Measurements from ENCODE around the gene PARD6B. TPM values are rescaled to one million over a fixed set of nuclear protein-coding genes. Genes with fewer than 3 reads are reported as not detected.

Gene PARD6B
- total RNA-seq, 2 experiments from 2014 or later = 4.4 to 6.1 TPM

- TF ChIP-seq, protein P1, sequence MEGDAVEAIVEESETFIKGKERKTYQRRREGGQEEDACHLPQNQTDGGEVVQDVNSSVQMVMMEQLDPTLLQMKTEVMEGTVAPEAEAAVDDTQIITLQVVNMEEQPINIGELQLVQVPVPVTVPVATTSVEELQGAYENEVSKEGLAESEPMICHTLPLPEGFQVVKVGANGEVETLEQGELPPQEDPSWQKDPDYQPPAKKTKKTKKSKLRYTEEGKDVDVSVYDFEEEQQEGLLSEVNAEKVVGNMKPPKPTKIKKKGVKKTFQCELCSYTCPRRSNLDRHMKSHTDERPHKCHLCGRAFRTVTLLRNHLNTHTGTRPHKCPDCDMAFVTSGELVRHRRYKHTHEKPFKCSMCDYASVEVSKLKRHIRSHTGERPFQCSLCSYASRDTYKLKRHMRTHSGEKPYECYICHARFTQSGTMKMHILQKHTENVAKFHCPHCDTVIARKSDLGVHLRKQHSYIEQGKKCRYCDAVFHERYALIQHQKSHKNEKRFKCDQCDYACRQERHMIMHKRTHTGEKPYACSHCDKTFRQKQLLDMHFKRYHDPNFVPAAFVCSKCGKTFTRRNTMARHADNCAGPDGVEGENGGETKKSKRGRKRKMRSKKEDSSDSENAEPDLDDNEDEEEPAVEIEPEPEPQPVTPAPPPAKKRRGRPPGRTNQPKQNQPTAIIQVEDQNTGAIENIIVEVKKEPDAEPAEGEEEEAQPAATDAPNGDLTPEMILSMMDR (conservative IDR thresholded peaks at IDR 0.05; ENCODE audit: low read length) = no peak
- TF ChIP-seq EZH2phosphoT487 (IDR thresholded peaks at IDR 0.05; ENCODE audit: borderline replicate concordance, low read depth, low read length) = no peak
- DNase-seq (ENCODE audit: low spot score) = peak; percentile 75
- TSS peak; percentile 13 for BruUV-seq (replicated peaks)
- H3K27ac ChIP-seq (ENCODE audit: low read depth, low read length, poor library complexity, severe bottlenecking) = peak overlapping the region; percentile 98
- H3K36me3 ChIP-seq (ENCODE audit: insufficient read depth, low read length) = peaks cover 66% of the 10 kb centered on the region
- H4K20me1 ChIP-seq (ENCODE audit: insufficient read depth, low read length) = no peaks in the 10 kb centered on the region
- peaks cover 7% of the 10 kb centered on the region; the same call in 1 of the 2 replicates for H3K9me3 ChIP-seq (ENCODE audit: low read length)
- CTCF ChIA-PET (ENCODE audit: unreplicated experiment) = no interaction called here
- H2AFZ ChIP-seq (ENCODE audit: low read length) = no peak overlapping the region; the same call in 1 of the 2 replicates
- peak overlapping the region; percentile 90 for H3K4me2 ChIP-seq (ENCODE audit: low read length)
- peaks cover 99% of the 10 kb centered on the region for H3K79me2 ChIP-seq (ENCODE audit: insufficient read depth, low read depth, low read length)
- intact Hi-C loops (cut with micrococcal nuclease; ENCODE audit: unreplicated experiment) = loop anchor here (2.0 to 10.0 kb wide), 2 partner anchors 13 to 659 kb away; no protein-coding TSS in a partner anchor
- no peaks in the 10 kb centered on the region for H3K9me2 ChIP-seq (ENCODE audit: insufficient read depth, low read length)
- peak overlapping the region; percentile 57 for H3K4me3 ChIP-seq (ENCODE audit: low read depth, low read length, poor library complexity, severe bottlenecking)
- H3K4me1 ChIP-seq (ENCODE audit: insufficient read depth, low read length, poor library complexity, severe bottlenecking) = peaks cover 100% of the 10 kb centered on the region
- POLR2A ChIA-PET = interaction anchor here (0.6 to 1.7 kb wide), 4 partner anchors 9 to 153 kb away, joined by 3 to 5 read pairs (median 4); partner anchors contain the start of genes DPM1 and MOCS3
These were observed 73.9 kb downstream of the PARD6B start for GRCh38 chr20:50805349-50805684.

- Histone ChIP-seq H3K4me2 (ENCODE audit: low read length) (peak overlapping the region; percentile 90), H3K9me3 (ENCODE audit: low read length) (peaks cover 7% of the 10 kb centered on the region; the same call in 1 of the 2 replicates), H3K9me2 (ENCODE audit: insufficient read depth, low read length) (no peaks in the 10 kb centered on the region), H3K27ac (ENCODE audit: low read depth, low read length, poor library complexity, severe bottlenecking) (peak overlapping the region; percentile 98), H3K4me1 (ENCODE audit: insufficient read depth, low read length, poor library complexity, severe bottlenecking) (peaks cover 100% of the 10 kb centered on the region), H3K4me3 (ENCODE audit: low read depth, low read length, poor library complexity, severe bottlenecking) (peak overlapping the region; percentile 57), H4K20me1 (ENCODE audit: insufficient read depth, low read length) (no peaks in the 10 kb centered on the region), H3K79me2 (ENCODE audit: insufficient read depth, low read depth, low read length) (peaks cover 99% of the 10 kb centered on the region), H3K36me3 (ENCODE audit: insufficient read depth, low read length) (peaks cover 58% of the 10 kb centered on the region), H2AFZ (ENCODE audit: low read length) (no peak overlapping the region)
- ChIA-PET POLR2A (interaction anchor here (0.6 to 1.7 kb wide), 4 partner anchors 8 to 13 kb away, joined by 3 to 8 read pairs (median 6); no protein-coding TSS in a partner anchor), CTCF (ENCODE audit: unreplicated experiment) (no interaction called here)
- DNase-seq (ENCODE audit: low spot score) = no peak
- TF ChIP-seq, protein P1 (conservative IDR thresholded peaks at IDR 0.05; ENCODE audit: low read length) = no peak
- no peak for TF ChIP-seq EZH2phosphoT487 (IDR thresholded peaks at IDR 0.05; ENCODE audit: borderline replicate concordance, low read depth, low read length)
- intact Hi-C loops (cut with micrococcal nuclease; ENCODE audit: unreplicated experiment) = loop anchor here (10.0 kb wide), 1 partner anchor 659 kb away; no protein-coding TSS in a partner anchor
- BruUV-seq (replicated peaks) = no TSS peak
These were observed 74.9 kb downstream of the PARD6B start for GRCh38 chr20:50806126-50806768.

Other genes with a start within 250 kb of the PARD6B start
- gene PTPN1, start 221.2 kb upstream of the PARD6B start, total RNA-seq (2014; rRNA removed; shearing (Covaris generic)) = 21.6 and 25.1 TPM in 2 replicates
- 17.1 and 22.0 TPM in 2 replicates for gene PTPN1, start 221.2 kb upstream of the PARD6B start, total RNA-seq (2022)
- gene RIPOR3, start 40.0 kb upstream of the PARD6B start, total RNA-seq (2014; rRNA removed; shearing (Covaris generic)) = not detected in 2 replicates
- 0.35 and 0.53 TPM in 2 replicates for gene RIPOR3, start 40.0 kb upstream of the PARD6B start, total RNA-seq (2022)
- 128 and 181 TPM in 2 replicates for gene BCAS4, start 63.5 kb downstream of the PARD6B start, total RNA-seq (2014; rRNA removed; shearing (Covaris generic))
- 166 and 173 TPM in 2 replicates for gene BCAS4, start 63.5 kb downstream of the PARD6B start, total RNA-seq (2022)
- 51.5 and 58.6 TPM in 2 replicates for gene ADNP, start 199.9 kb downstream of the PARD6B start, total RNA-seq (2014; rRNA removed; shearing (Covaris generic))
- 94.9 and 105 TPM in 2 replicates for gene ADNP, start 199.9 kb downstream of the PARD6B start, total RNA-seq (2022)
- 60.2 and 70.1 TPM in 2 replicates for gene DPM1, start 227.0 kb downstream of the PARD6B start, total RNA-seq (2014; rRNA removed; shearing (Covaris generic))
- 68.2 and 71.2 TPM in 2 replicates for gene DPM1, start 227.0 kb downstream of the PARD6B start, total RNA-seq (2022)
- gene MOCS3, start 227.2 kb downstream of the PARD6B start, total RNA-seq (2014; rRNA removed; shearing (Covaris generic)) = 4.8 and 7.7 TPM in 2 replicates
- 5.6 and 5.8 TPM in 2 replicates for gene MOCS3, start 227.2 kb downstream of the PARD6B start, total RNA-seq (2022)